SK-N-SH treated with all-trans-retinoic acid at 6 μM for 48 hours (cell line): ENCODE data around the gene STARD10.

Source experiments
- ATAC-seq: fragments of 200-7000 bp; cut with Tn5 transposase; 3 replicates; pipeline ENCODE4 v1.9.1; 2020; ENCODE audit warnings: mild to moderate bottlenecking, moderate library complexity
- CSDC2 ChIP-seq: fragments of 250-450 bp; sonication (Bioruptor Pico); IDR thresholded peaks from 2 replicates; pipeline ENCODE4 v1.5.0; 2020; ENCODE audit warnings: mild to moderate bottlenecking, moderate library complexity
- CSRNP3 ChIP-seq: fragments of 250-450 bp; sonication (Bioruptor Pico); IDR thresholded peaks from 2 replicates; pipeline ENCODE4 v1.5.1; 2021; ENCODE audit warnings: mild to moderate bottlenecking, moderate library complexity
- PPARA ChIP-seq: fragments of 250-450 bp; sonication (Bioruptor Pico); IDR thresholded peaks from 2 replicates; pipeline ENCODE4 v1.5.0; 2020; ENCODE audit warnings: mild to moderate bottlenecking, borderline replicate concordance

Gene STARD10

GRCh38 chr11:72705442-72706365 lies 88.1 kb downstream of the STARD10 start (continued):
- TF ChIP-seq CSRNP3 (CRISPR knock-in tag) (no peak), CSDC2 (CRISPR knock-in tag) (no peak), PPARA (CRISPR knock-in tag) (no peak)
- TF ChIP-seq, all 23 proteins: peak for 0

- no peak for TF ChIP-seq PPARA (CRISPR knock-in tag)
- no peak for ATAC-seq
Observed at GRCh38 chr11:72704783-72705265, 89.0 kb downstream of the STARD10 start.
